A549 (cell line): ENCODE measurements around the gene ENO1.
"Not testable (repeated sequence)": the region's sequence is repeated elsewhere in the genome, so short reads cannot be mapped to it uniquely, and the experiment has no call there.

Experiments used
- CTCF ChIP-seq: fragments of >200 bp; sonication (Bioruptor Twin); formaldehyde crosslinking; IDR thresholded peaks from 3 replicates; pipeline ENCODE4 v1.5.1; 2016
- HDAC2 ChIP-seq: fragments of 200-600 bp; sonication (generic); IDR thresholded peaks from 2 replicates; pipeline ENCODE4 v1.6.1; 2016
- TF ChIP-seq, protein P1 (sequence below): fragments of 200-600 bp; sonication (generic); IDR thresholded peaks from 2 replicates; pipeline ENCODE4 v1.6.1; 2016; ENCODE audit warnings: antibody characterized with exemption, mild to moderate bottlenecking, moderate library complexity

DNA sequence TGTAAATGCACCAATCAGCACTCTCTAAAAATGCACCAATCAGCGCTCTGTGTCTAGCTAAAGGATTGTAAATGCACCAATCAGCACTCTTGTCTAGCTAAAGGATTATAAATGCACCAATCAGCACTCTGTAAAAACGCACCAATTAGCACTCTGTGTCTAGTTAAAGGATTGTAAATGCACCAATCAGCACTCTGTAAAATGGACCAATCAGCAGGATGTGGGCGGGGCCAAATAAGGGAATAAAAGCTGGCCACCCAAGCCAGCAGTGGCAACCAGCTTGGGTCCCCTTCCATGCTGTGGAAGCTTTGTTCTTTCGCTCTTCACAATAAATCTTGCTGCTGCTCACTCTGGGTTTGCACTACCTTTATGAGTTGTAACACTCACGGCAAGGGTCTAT is 19.9 kb upstream of the ENO1 start:
- TF ChIP-seq HDAC2, CTCF: not testable (repeated sequence)
- TF ChIP-seq, protein P1, sequence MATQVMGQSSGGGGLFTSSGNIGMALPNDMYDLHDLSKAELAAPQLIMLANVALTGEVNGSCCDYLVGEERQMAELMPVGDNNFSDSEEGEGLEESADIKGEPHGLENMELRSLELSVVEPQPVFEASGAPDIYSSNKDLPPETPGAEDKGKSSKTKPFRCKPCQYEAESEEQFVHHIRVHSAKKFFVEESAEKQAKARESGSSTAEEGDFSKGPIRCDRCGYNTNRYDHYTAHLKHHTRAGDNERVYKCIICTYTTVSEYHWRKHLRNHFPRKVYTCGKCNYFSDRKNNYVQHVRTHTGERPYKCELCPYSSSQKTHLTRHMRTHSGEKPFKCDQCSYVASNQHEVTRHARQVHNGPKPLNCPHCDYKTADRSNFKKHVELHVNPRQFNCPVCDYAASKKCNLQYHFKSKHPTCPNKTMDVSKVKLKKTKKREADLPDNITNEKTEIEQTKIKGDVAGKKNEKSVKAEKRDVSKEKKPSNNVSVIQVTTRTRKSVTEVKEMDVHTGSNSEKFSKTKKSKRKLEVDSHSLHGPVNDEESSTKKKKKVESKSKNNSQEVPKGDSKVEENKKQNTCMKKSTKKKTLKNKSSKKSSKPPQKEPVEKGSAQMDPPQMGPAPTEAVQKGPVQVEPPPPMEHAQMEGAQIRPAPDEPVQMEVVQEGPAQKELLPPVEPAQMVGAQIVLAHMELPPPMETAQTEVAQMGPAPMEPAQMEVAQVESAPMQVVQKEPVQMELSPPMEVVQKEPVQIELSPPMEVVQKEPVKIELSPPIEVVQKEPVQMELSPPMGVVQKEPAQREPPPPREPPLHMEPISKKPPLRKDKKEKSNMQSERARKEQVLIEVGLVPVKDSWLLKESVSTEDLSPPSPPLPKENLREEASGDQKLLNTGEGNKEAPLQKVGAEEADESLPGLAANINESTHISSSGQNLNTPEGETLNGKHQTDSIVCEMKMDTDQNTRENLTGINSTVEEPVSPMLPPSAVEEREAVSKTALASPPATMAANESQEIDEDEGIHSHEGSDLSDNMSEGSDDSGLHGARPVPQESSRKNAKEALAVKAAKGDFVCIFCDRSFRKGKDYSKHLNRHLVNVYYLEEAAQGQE = not testable (repeated sequence)
